HCT116 (cell line): ENCODE results near the gene SPATA12. TPM values are rescaled to one million over a fixed set of nuclear protein-coding genes. Genes with fewer than 3 reads are reported as not detected.

ENCODE experiments used
- ATAC-seq: fragments of 200-7000 bp; cut with Tn5 transposase; 2 replicates; pipeline ENCODE4 v1.9.1; 2020; ENCODE audit warnings: mild to moderate bottlenecking, moderate library complexity
- BruUV-seq: library from RNA; stranded (reverse); fragments of 400-500 nt; replicated peaks from 2 replicates; lab custom pipeline; 2021; lab: Mats Ljungman, UMichigan
- CTCF ChIA-PET: fragments of 300-600 bp; sonication (Branson Sonifier 250); formaldehyde crosslinking; loops from one replicate; lab custom pipeline; 2021; ENCODE audit warnings: antibody characterized with exemption; lab: Charles Lee
- POLR2A ChIA-PET: fragments of 300-600, 350-600 bp; sonication (Branson Sonifier 250); formaldehyde crosslinking; loops from one replicate; lab custom pipeline; 2021; ENCODE audit warnings: antibody characterized with exemption; lab: Charles Lee
- RAD21 ChIA-PET, 2 experiments: fragments of 300-600 bp; sonication (Branson Sonifier 250); formaldehyde crosslinking; loops; one replicate each; lab custom pipeline; 2023; ENCODE audit warnings: low total read pairs in 2 of 2; ENCODE audit not compliant: uncharacterized antibody in 2 of 2, unreplicated experiment in 2 of 2, low non-redundant PET in 1 of 2; lab: Charles Lee
- DNase-seq: peaks from one replicate; pipeline ENCODE4 v3.0.0-alpha.2; 2010; ENCODE audit warnings: low read depth, low spot score
- H2AFZ ChIP-seq: fragments of 200-600 bp; shearing (Covaris generic), sonication (generic); 2 replicates; pipeline ENCODE4 v1.6.1; 2017; ENCODE audit warnings: low read depth, mixed run types, mixed read lengths, antibody characterized with exemption, low read length; ENCODE audit not compliant: poor library complexity, severe bottlenecking
- H3K27ac ChIP-seq: 2 replicates; pipeline ENCODE4 v1.5.1; 2012; ENCODE audit warnings: low read depth, low read length
- H3K27me3 ChIP-seq: fragments of 200-600 bp; sonication (generic); 2 replicates; pipeline ENCODE4 v1.6.1; 2016; ENCODE audit warnings: mixed run types, low read length, mixed read lengths; ENCODE audit not compliant: insufficient read depth
- H3K36me3 ChIP-seq, 2 experiments: fragments of 200-500 bp in 1 of 2; fragments of 200-600 bp in 1 of 2; sonication (Bioruptor generic) in 1 of 2; sonication (generic) in 1 of 2; 2 replicates each; pipeline versions ENCODE4 v1.5.1 to v1.6.1; 2014 to 2016; ENCODE audit warnings: low read length in 2 of 2, inconsistent platforms in 1 of 2, mixed read lengths in 1 of 2, mixed run types in 1 of 2; ENCODE audit not compliant: insufficient read depth in 2 of 2, control insufficient read depth in 1 of 2
- H3K4me1 ChIP-seq, 2 experiments: fragments of 200-600 bp in 1 of 2; sonication (generic) in 1 of 2; 2 replicates each; pipeline versions ENCODE4 v1.5.1 to v1.6.1; 2012 to 2017; ENCODE audit warnings: low read length in 2 of 2, inconsistent platforms in 1 of 2, mild to moderate bottlenecking in 1 of 2, mixed read lengths in 1 of 2, mixed run types in 1 of 2, moderate library complexity in 1 of 2; ENCODE audit not compliant: insufficient read depth in 2 of 2, control insufficient read depth in 1 of 2
- H3K4me2 ChIP-seq: fragments of 200-600 bp; sonication (generic); 2 replicates; pipeline ENCODE4 v1.6.1; 2017; ENCODE audit warnings: mixed run types, low read length, mixed read lengths
- H3K4me3 ChIP-seq, 2 experiments: fragments of 200-600 bp in 1 of 2; sonication (generic) in 1 of 2; replicated peaks in 1 of 2; 2 replicates each; pipeline ENCODE4 v1.5.1; 2011 to 2016; ENCODE audit warnings: low read length in 2 of 2, control low read depth in 1 of 2, low read depth in 1 of 2, mild to moderate bottlenecking in 1 of 2, mixed read lengths in 1 of 2, mixed run types in 1 of 2
- H3K79me2 ChIP-seq: fragments of 200-600 bp; sonication (generic); 2 replicates; pipeline ENCODE4 v1.6.1; 2017; ENCODE audit warnings: mild to moderate bottlenecking, mixed run types, low read length, moderate library complexity, mixed read lengths; ENCODE audit not compliant: insufficient read depth
- H3K9ac ChIP-seq: fragments of 200-600 bp; sonication (generic); 2 replicates; pipeline ENCODE4 v1.6.1; 2016; ENCODE audit warnings: low read length, mixed read lengths
- H3K9me2 ChIP-seq: fragments of 200-600 bp; sonication (generic), shearing (Covaris generic); 2 replicates; pipeline ENCODE4 v1.6.1; 2017; ENCODE audit warnings: mixed run types, mild to moderate bottlenecking, moderate library complexity; ENCODE audit not compliant: insufficient read depth
- H3K9me3 ChIP-seq, 2 experiments: fragments of 200-500 bp in 1 of 2; fragments of 200-600 bp in 1 of 2; sonication (Bioruptor generic) in 1 of 2; sonication (generic) in 1 of 2; 2 replicates each; pipeline ENCODE4 v1.6.1; 2014 to 2017; ENCODE audit warnings: low read length in 2 of 2, mixed read lengths in 2 of 2, inconsistent platforms in 1 of 2, low read depth in 1 of 2, mild to moderate bottlenecking in 1 of 2, mixed run types in 1 of 2, moderate library complexity in 1 of 2; ENCODE audit not compliant: control insufficient read depth in 1 of 2, insufficient read depth in 1 of 2
- H4K20me1 ChIP-seq: fragments of 200-600 bp; sonication (generic), shearing (Covaris generic); 2 replicates; pipeline ENCODE4 v1.6.1; 2017; ENCODE audit warnings: mixed run types, mild to moderate bottlenecking, moderate library complexity; ENCODE audit not compliant: insufficient read depth
- ATF3 ChIP-seq: IDR thresholded peaks from 2 replicates; pipeline ENCODE4 v1.6.1; 2012
- CBX3 ChIP-seq: IDR thresholded peaks from 2 replicates; pipeline ENCODE4 v1.6.1; 2012; ENCODE audit warnings: low read depth
- CEBPB ChIP-seq: IDR thresholded peaks from 2 replicates; pipeline ENCODE4 v1.6.1; 2012; ENCODE audit warnings: low read depth
- EGR1 ChIP-seq: IDR thresholded peaks from 2 replicates; pipeline ENCODE4 v1.6.1; 2012; ENCODE audit warnings: low read depth
- ELF1 ChIP-seq: IDR thresholded peaks from 2 replicates; pipeline ENCODE4 v1.6.1; 2012; ENCODE audit warnings: low read depth, borderline replicate concordance
- EZH2 ChIP-seq: fragments of 200-600 bp; sonication (generic); IDR thresholded peaks from 2 replicates; pipeline ENCODE4 v1.6.1; 2017; ENCODE audit warnings: antibody characterized with exemption, mixed run types
- JUND ChIP-seq: IDR thresholded peaks from 2 replicates; pipeline ENCODE4 v1.6.1; 2012
- POLR2AphosphoS5 ChIP-seq: IDR thresholded peaks from 2 replicates; pipeline ENCODE4 v1.6.1; 2011; ENCODE audit warnings: mild to moderate bottlenecking, low read depth, low read length, moderate library complexity
- RAD21 ChIP-seq: IDR thresholded peaks from 2 replicates; pipeline ENCODE4 v1.6.1; 2012; ENCODE audit warnings: low read depth, mild to moderate bottlenecking
- REST ChIP-seq: IDR thresholded peaks from 2 replicates; pipeline ENCODE4 v1.6.1; 2012; ENCODE audit warnings: low read depth
- SIN3A ChIP-seq: IDR thresholded peaks from 2 replicates; pipeline ENCODE4 v1.6.1; 2012; ENCODE audit warnings: low read depth
- SRF ChIP-seq: IDR thresholded peaks from 2 replicates; pipeline ENCODE4 v1.6.1; 2012; ENCODE audit warnings: low read depth
- TCF7L2 ChIP-seq: IDR thresholded peaks from 2 replicates; pipeline ENCODE4 v1.7.0; 2011; ENCODE audit warnings: borderline replicate concordance, inconsistent platforms; ENCODE audit not compliant: insufficient read depth, insufficient read length; ENCODE audit errors: extremely low read depth
- intact Hi-C: fragments of 100-400 bp; cut with micrococcal nuclease; formaldehyde crosslinking; loops from 2 replicates; pipeline ENCODE4 v1.10.0; 2022
- total RNA-seq: library from RNA; stranded (reverse); gene quantifications from one replicate; pipeline ENCODE4 v1.2.1, GENCODE V29; 2021; ENCODE audit not compliant: unreplicated experiment

SPATA12 gene
- total RNA-seq, 1 experiment from 2014 or later: 0.22 TPM

GRCh38 chr3:57080171-57080570, 19.7 kb downstream of the SPATA12 start:
- ATAC-seq (no peak), DNase-seq (no peak)
- Histone ChIP-seq H3K9me3 (no peaks in the 10 kb centered on the region), H3K4me2 (peak overlapping the region; percentile 99; the same call in 1 of the 2 replicates), H3K9me2 (no peaks in the 10 kb centered on the region), H3K36me3 (peaks cover 0 to 3% of the 10 kb centered on the region in 2 experiments; a peak in 1 of 4 replicates), H3K27ac (no peak overlapping the region), H2AFZ (no peak overlapping the region), H3K27me3 (no peaks in the 10 kb centered on the region), H3K79me2 (peaks cover 24% of the 10 kb centered on the region; the same call in 1 of the 2 replicates), H3K4me3 (no peak overlapping the region; a peak in 1 of 4 replicates), H4K20me1 (no peaks in the 10 kb centered on the region), H3K4me1 (peaks cover 30 to 82% of the 10 kb centered on the region in 2 experiments), H3K9ac (peak overlapping the region; percentile 90; the same call in 1 of the 2 replicates)
- ChIA-PET CTCF (interaction anchor here (0.7 kb wide), 1 partner anchor 9 kb away, joined by 3 read pairs; no protein-coding TSS in a partner anchor), RAD21 (no interaction called here), POLR2A (no interaction called here)
- BruUV-seq: no TSS peak
- intact Hi-C loops: no loop called here
- TF ChIP-seq ELF1: no peak
- no peak for TF ChIP-seq POLR2AphosphoS5
- TF ChIP-seq RAD21: no peak
- TF ChIP-seq CEBPB: no peak
- no peak for TF ChIP-seq SIN3A
- TF ChIP-seq EGR1: no peak
- no peak for TF ChIP-seq EZH2
- no peak for TF ChIP-seq JUND

GRCh38 chr3:57081173-57081572, 20.7 kb downstream of the SPATA12 start:
- Histone ChIP-seq H4K20me1 (no peaks in the 10 kb centered on the region), H3K79me2 (peaks cover 20% of the 10 kb centered on the region; the same call in 1 of the 2 replicates), H3K27me3 (no peaks in the 10 kb centered on the region), H2AFZ (no peak overlapping the region), H3K9me2 (no peaks in the 10 kb centered on the region), H3K9me3 (no peaks in the 10 kb centered on the region), H3K9ac (no peak overlapping the region), H3K27ac (no peak overlapping the region), H3K4me1 (peaks cover 37 to 90% of the 10 kb centered on the region in 2 experiments), H3K36me3 (peaks cover 0 to 3% of the 10 kb centered on the region in 2 experiments; a peak in 1 of 4 replicates), H3K4me3 (no peak overlapping the region), H3K4me2 (no peak overlapping the region)
- CTCF ChIA-PET: no interaction called here
- DNase-seq (no peak), ATAC-seq (no peak)
- POLR2A ChIA-PET: no interaction called here
- intact Hi-C loops: no loop called here
- RAD21 ChIA-PET: no interaction called here
- BruUV-seq: no TSS peak
- no peak for TF ChIP-seq TCF7L2
- TF ChIP-seq REST: no peak
- no peak for TF ChIP-seq SRF
- TF ChIP-seq ATF3: no peak
- no peak for TF ChIP-seq CBX3
